Activated CD8-positive, alpha-beta T cell treated with anti-CD3 and anti-CD28 coated beads for 36 hours (primary cell): ENCODE results near the gene ALG12. TPM values are rescaled to one million over a fixed set of nuclear protein-coding genes. Genes with fewer than 3 reads are reported as not detected.

Source experiments
- ATAC-seq: fragments of 200-7000 bp; cut with Tn5 transposase; one replicate; pipeline ENCODE4 v1.10.0; 2021; ENCODE audit warnings: mild to moderate bottlenecking, moderate library complexity
- CTCF ChIA-PET: fragments of 350-600 bp; sonication (Branson Sonifier 250); formaldehyde crosslinking; loops from one replicate; lab custom pipeline; 2021; ENCODE audit warnings: antibody characterized with exemption; lab: Charles Lee
- POLR2A ChIA-PET: fragments of 350-600 bp; sonication (Branson Sonifier 250); formaldehyde crosslinking; loops from one replicate; lab custom pipeline; 2021; ENCODE audit warnings: antibody characterized with exemption; lab: Charles Lee
- DNase-seq: peaks from one replicate; pipeline ENCODE4 v3.0.0-alpha.2; 2020
- H3K27ac Mint-ChIP-seq: one replicate; pipeline ENCODE4 v1.8.0; 2021; ENCODE audit warnings: mild to moderate bottlenecking, mixed read lengths
- H3K27me3 Mint-ChIP-seq: one replicate; pipeline ENCODE4 v1.8.0; 2021; ENCODE audit warnings: mixed read lengths
- H3K36me3 Mint-ChIP-seq: one replicate; pipeline ENCODE4 v1.8.0; 2021; ENCODE audit warnings: low read depth, mixed read lengths
- H3K4me1 Mint-ChIP-seq: one replicate; pipeline ENCODE4 v1.8.0; 2021; ENCODE audit warnings: low read depth, mixed read lengths
- H3K4me3 Mint-ChIP-seq: one replicate; pipeline ENCODE4 v1.8.0; 2021; ENCODE audit warnings: mild to moderate bottlenecking, moderate library complexity, mixed read lengths
- H3K9me3 Mint-ChIP-seq: one replicate; pipeline ENCODE4 v1.8.0; 2021; ENCODE audit warnings: mixed read lengths
- CTCF ChIP-seq: fragments of 200-600 bp; IDR thresholded peaks from one replicate; pipeline ENCODE4 v1.8.0; 2022; ENCODE audit warnings: antibody characterized with exemption, mild to moderate bottlenecking
- intact Hi-C: fragments of 100-400 bp; cut with micrococcal nuclease; formaldehyde crosslinking; loops from one replicate; pipeline ENCODE4 v1.10.0; 2022
- total RNA-seq, 2 experiments: library from RNA; stranded (reverse); gene quantifications; one replicate each; pipeline ENCODE4 v1.2.3, GENCODE V29; 2021

The ALG12 gene
- total RNA-seq, 2 experiments from 2014 or later = 10.7 to 12.0 TPM

DNA sequence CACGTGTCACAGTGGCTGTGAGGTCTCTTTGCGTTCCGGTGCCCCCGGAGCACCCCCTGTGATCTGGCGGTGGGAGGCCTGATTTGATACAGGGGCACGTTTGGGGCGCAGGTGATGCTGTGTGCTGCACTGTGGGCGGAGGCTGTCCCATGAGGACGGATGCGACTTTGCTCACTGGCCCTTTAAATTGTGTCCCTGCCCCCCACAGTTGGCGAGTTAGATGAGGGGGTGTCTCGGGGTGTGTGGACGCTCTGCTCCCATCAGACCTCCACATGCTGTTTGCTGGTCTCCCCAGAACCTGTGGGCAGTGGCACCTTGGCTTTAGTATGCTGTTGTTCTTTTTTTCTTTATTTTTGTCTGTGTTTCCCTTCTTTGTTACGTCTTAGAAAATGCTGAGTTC, 59.4 kb downstream of the ALG12 start:
- ChIA-PET CTCF (interaction anchor here (1.6 kb wide), 1 partner anchor 92 kb away, joined by 4 read pairs; no protein-coding TSS in a partner anchor), POLR2A (no interaction called here)
- H3K4me3 Mint-ChIP-seq = no peak overlapping the region
- no peak for DNase-seq
- intact Hi-C loops = no loop called here
- no peak for TF ChIP-seq CTCF
- H3K36me3 Mint-ChIP-seq = peaks cover 12% of the 10 kb centered on the region
- no peaks in the 10 kb centered on the region for H3K9me3 Mint-ChIP-seq
- H3K27ac Mint-ChIP-seq = peak overlapping the region; percentile 25
- no peak for ATAC-seq
- H3K4me1 Mint-ChIP-seq = peaks cover 50% of the 10 kb centered on the region
- H3K27me3 Mint-ChIP-seq = no peaks in the 10 kb centered on the region

DNA sequence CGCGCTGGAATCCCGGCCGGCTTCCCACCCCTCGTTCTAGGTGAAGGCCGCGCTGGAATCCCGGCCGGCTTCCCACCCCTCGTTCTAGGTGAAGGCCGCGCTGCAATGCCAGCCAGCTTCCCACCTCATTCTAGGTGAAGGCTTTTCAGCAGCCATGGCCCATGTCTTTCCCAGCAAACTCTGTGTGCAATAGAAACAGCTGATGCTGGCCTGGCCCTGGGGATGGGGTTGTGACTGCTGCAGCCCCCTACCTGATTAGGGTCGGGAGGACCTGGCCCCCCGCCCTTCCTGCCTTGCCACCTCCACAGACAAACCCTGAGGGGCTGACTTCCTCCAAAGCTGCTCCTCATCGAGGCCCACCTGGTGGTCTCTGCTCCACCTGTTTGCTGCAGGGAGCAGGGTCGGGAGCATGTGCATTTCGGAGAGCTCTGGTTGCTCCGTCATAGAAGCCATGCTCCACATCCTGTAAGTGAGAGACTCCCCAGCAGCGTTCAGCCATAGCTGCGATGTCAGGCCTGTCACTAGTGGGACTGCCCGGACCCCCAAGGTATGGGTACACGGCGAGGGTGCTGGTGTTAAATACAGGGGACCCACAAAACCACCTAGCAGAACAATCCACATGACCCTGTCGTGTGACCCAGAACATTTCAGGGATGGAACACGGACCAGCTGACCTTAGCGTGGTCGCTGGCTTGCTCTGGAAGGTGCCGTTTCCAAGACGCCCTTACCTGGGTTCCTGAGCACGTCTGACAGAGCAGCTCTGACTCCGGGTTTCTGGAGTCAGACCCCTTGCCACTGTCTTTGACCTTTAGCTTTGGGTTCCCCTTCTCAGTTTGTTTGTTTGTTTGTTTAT, 61.2 kb downstream of the ALG12 start:
- Mint-ChIP-seq H3K4me1 (peaks cover 42% of the 10 kb centered on the region), H3K27me3 (no peaks in the 10 kb centered on the region), H3K36me3 (peaks cover 7% of the 10 kb centered on the region), H3K27ac (no peak overlapping the region), H3K4me3 (no peak overlapping the region), H3K9me3 (no peaks in the 10 kb centered on the region)
- CTCF ChIA-PET = interaction anchor here (0.8 to 1.5 kb wide), 2 partner anchors 17 to 96 kb away, joined by 3 read pairs; no protein-coding TSS in a partner anchor
- TF ChIP-seq CTCF = no peak
- POLR2A ChIA-PET = interaction anchor here (1.0 to 2.3 kb wide), 4 partner anchors 9 to 333 kb away, joined by 3 to 6 read pairs (median 5); no protein-coding TSS in a partner anchor
- intact Hi-C loops = no loop called here
- DNase-seq (no peak), ATAC-seq (no peak)

- CTCF ChIA-PET = interaction anchor here (1.4 to 1.5 kb wide), 2 partner anchors 16 to 61 kb away, joined by 3 read pairs; no protein-coding TSS in a partner anchor
- Mint-ChIP-seq H3K4me1 (peaks cover 42% of the 10 kb centered on the region), H3K9me3 (no peaks in the 10 kb centered on the region), H3K4me3 (peak overlapping the region; percentile 90), H3K36me3 (peaks cover 7% of the 10 kb centered on the region), H3K27me3 (peaks cover 4% of the 10 kb centered on the region), H3K27ac (no peak overlapping the region)
- no peak for TF ChIP-seq CTCF
- ATAC-seq (no peak), DNase-seq (no peak)
- intact Hi-C loops = no loop called here
- POLR2A ChIA-PET = interaction anchor here (0.7 to 2.3 kb wide), 4 partner anchors 9 to 334 kb away, joined by 3 to 6 read pairs (median 4); no protein-coding TSS in a partner anchor
Observed at GRCh38 chr22:49856343-49856742, 61.9 kb downstream of the ALG12 start.

GRCh38 chr22:49855251-49855911, 62.9 kb downstream of the ALG12 start:
- ChIA-PET POLR2A (interaction anchor here (0.6 to 2.8 kb wide), 11 partner anchors 8 to 234 kb away, joined by 3 to 10 read pairs (median 5); partner anchors contain the start of genes ALG12, CRELD2 and MOV10L1), CTCF (interaction anchor here (0.8 to 2.2 kb wide), 5 partner anchors 12 to 62 kb away, joined by 3 to 4 read pairs (median 3); no protein-coding TSS in a partner anchor)
- ATAC-seq = no peak
- DNase-seq = no peak
- peaks cover 9% of the 10 kb centered on the region for H3K27me3 Mint-ChIP-seq
- peak overlapping the region; percentile 63 for H3K27ac Mint-ChIP-seq
- intact Hi-C loops = no loop called here
- H3K4me1 Mint-ChIP-seq = peaks cover 40% of the 10 kb centered on the region
- peak overlapping the region; percentile 90 for H3K4me3 Mint-ChIP-seq
- no peak for TF ChIP-seq CTCF
- H3K9me3 Mint-ChIP-seq = no peaks in the 10 kb centered on the region
- peaks cover 7% of the 10 kb centered on the region for H3K36me3 Mint-ChIP-seq
